Spinal cord (tissue), 10 donors: ENCODE measurements around the gene DDIT4. TPM values are rescaled to one million over a fixed set of nuclear protein-coding genes. Genes with fewer than 3 reads are reported as not detected.
A peak's percentile ranks its signal among the peaks of the same experiment; 100 is the strongest.
"Not testable (repeated sequence)": the region's sequence is repeated elsewhere in the genome, so short reads cannot be mapped to it uniquely, and the experiment has no call there.

Experiments used
- DNase-seq, 6 donors: peaks; one replicate each; pipeline versions ENCODE4 v3.0.0 to v3.0.0-alpha.2; 2013 to 2015; ENCODE audit warnings: low spot score in 6 of 6, low read depth in 4 of 6
- H3K27ac ChIP-seq: one replicate; pipeline ENCODE4 v1.5.1; 2013; ENCODE audit warnings: low read depth, low read length, control low read depth
- H3K27me3 ChIP-seq: one replicate; pipeline ENCODE4 v1.6.1; 2013; ENCODE audit warnings: low read length; ENCODE audit not compliant: control insufficient read depth, insufficient read depth
- H3K36me3 ChIP-seq: one replicate; pipeline ENCODE4 v1.6.1; 2013; ENCODE audit warnings: low read length; ENCODE audit not compliant: control insufficient read depth, insufficient read depth
- H3K4me1 ChIP-seq: one replicate; pipeline ENCODE4 v1.6.1; 2013; ENCODE audit warnings: low read length; ENCODE audit not compliant: control insufficient read depth, insufficient read depth
- H3K4me3 ChIP-seq: one replicate; pipeline ENCODE4 v1.5.1; 2013; ENCODE audit warnings: low read depth, low read length, control low read depth
- H3K9me3 ChIP-seq: one replicate; pipeline ENCODE4 v1.6.1; 2013; ENCODE audit warnings: low read length; ENCODE audit not compliant: control insufficient read depth, insufficient read depth
- WGBS: methylation state at CpG from one replicate; pipeline ENCODE4 v1.1.5; 2013; ENCODE audit warnings: missing lambda C conversion rate; ENCODE audit not compliant: insufficient coverage; 5-methylcytosine and 5-hydroxymethylcytosine counted together
- polyA plus RNA-seq, 2 donors: library from polyadenylated mRNA; unstranded; fragments of 120-200 nt; gene quantifications; one replicate each; pipeline ENCODE4 v1.2.1, GENCODE V29; 2013; ENCODE audit not compliant: insufficient read length in 2 of 2
- total RNA-seq, 2 donors: library from RNA; depleted of rRNA in 1 of 2; stranded (reverse); fragments of 120-200 nt in 1 of 2; fragments of >200 nt in 1 of 2; gene quantifications; one replicate each; pipeline versions ENCODE4 v1.2.3 to v1.2.4, GENCODE V29; 2013 to 2014
- donor health status: healthy.

Gene DDIT4
- total and polyA plus RNA-seq, 4 donors, result 98.5 to 177 (median 128) TPM

- Histone ChIP-seq H3K36me3 (no peaks in the 10 kb centered on the region), H3K4me3 (peak overlapping the region; percentile 28), H3K27me3 (no peaks in the 10 kb centered on the region), H3K9me3 (no peaks in the 10 kb centered on the region), H3K4me1 (peaks cover 43% of the 10 kb centered on the region), H3K27ac (peak overlapping the region; percentile 96)
- peak in 2 of 6 donors; percentile 80 to 84 for DNase-seq
- 11% methylated on average over 8 of the region's 10 CpGs for WGBS
These were observed 25.1 kb upstream of the DDIT4 start for GRCh38 chr10:72248468-72249151.

- not testable (repeated sequence) for H3K36me3 ChIP-seq, H3K27me3 ChIP-seq, H3K4me3 ChIP-seq, DNase-seq, H3K9me3 ChIP-seq
- H3K4me1 ChIP-seq, result peaks cover 39% of the 10 kb centered on the region
- 83% methylated on average over 5 of the region's 17 CpGs for WGBS
- H3K27ac ChIP-seq, result peak overlapping the region; percentile 96
These were observed 24.4 kb upstream of the DDIT4 start for GRCh38 chr10:72249176-72249862.

DNA sequence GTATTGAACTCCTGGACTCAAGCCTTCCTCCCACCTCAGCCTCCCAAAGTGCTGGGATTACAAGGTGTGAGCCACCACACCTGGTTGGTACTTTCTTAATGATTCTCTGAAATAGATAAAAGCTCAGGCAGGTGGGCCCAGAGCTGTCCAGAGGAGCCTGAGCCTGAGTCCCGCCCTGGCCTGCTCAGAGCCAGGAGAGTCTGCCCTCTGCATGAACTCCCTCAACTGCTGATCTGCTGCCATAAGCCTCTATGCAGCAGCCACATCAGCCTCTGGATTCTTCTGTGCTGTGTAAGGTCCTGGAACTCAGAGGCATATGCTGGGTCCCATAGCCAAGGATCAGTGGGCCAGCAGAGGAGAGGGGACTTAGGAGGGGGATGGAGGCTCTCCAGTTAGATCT, 23.1 kb upstream of the DDIT4 start:
- Histone ChIP-seq H3K27ac (no peak overlapping the region), H3K4me1 (peaks cover 42% of the 10 kb centered on the region), H3K9me3 (no peaks in the 10 kb centered on the region), H3K36me3 (no peaks in the 10 kb centered on the region), H3K27me3 (no peaks in the 10 kb centered on the region), H3K4me3 (no peak overlapping the region)
- DNase-seq, result no peak
- WGBS, result 70% methylated on average over 1 of the region's 1 CpG

GRCh38 chr10:72251635-72252034, 22.1 kb upstream of the DDIT4 start:
- no peaks in the 10 kb centered on the region for H3K9me3 ChIP-seq
- no CpG with 5 or more reads among the region's 6 CpGs for WGBS
- no peak overlapping the region for H3K4me3 ChIP-seq
- no peaks in the 10 kb centered on the region for H3K36me3 ChIP-seq
- H3K4me1 ChIP-seq, result peaks cover 40% of the 10 kb centered on the region
- no peaks in the 10 kb centered on the region for H3K27me3 ChIP-seq
- no peak for DNase-seq
- H3K27ac ChIP-seq, result no peak overlapping the region

- no peak for DNase-seq
- no peaks in the 10 kb centered on the region for H3K9me3 ChIP-seq
- H3K27ac ChIP-seq, result peak overlapping the region; percentile 1
- 59% methylated on average over 3 of the region's 3 CpGs for WGBS
- peaks cover 32% of the 10 kb centered on the region for H3K4me1 ChIP-seq
- no peaks in the 10 kb centered on the region for H3K27me3 ChIP-seq
- no peaks in the 10 kb centered on the region for H3K36me3 ChIP-seq
- H3K4me3 ChIP-seq, result no peak overlapping the region
These were observed 20.8 kb upstream of the DDIT4 start for GRCh38 chr10:72252972-72253371.

DNA sequence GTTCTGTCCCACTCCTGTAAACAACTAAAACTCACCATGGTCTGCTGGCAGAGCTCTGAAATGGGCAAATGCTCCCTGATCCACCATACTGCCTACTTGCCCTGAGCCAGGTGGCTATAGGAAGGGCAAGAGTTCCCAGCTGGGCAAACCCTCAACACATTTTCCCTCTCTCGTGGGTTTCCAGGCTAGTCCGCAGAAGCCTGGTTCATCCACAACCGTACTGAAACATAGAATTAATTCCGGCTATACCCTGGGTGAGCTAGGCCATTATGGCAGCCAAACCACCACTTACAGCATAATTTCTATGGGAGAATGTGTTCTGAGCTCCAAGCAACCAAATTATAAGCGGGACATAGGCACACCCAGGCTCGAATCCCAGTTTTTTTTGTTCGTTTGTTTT, 20.1 kb upstream of the DDIT4 start:
- Histone ChIP-seq H3K4me1 (peaks cover 26% of the 10 kb centered on the region), H3K9me3 (no peaks in the 10 kb centered on the region), H3K27me3 (no peaks in the 10 kb centered on the region), H3K36me3 (no peaks in the 10 kb centered on the region), H3K4me3 (no peak overlapping the region), H3K27ac (no peak overlapping the region)
- DNase-seq, result no peak
- 87% methylated on average over 3 of the region's 7 CpGs for WGBS

- DNase-seq, result peak in 3 of 6 donors; percentile 62 to 94 (median 94)
These were observed 18.7 kb upstream of the DDIT4 start for GRCh38 chr10:72254813-72255568.

GRCh38 chr10:72255977-72256729, 17.6 kb upstream of the DDIT4 start:
- no peak overlapping the region for H3K4me3 ChIP-seq
- no peak for DNase-seq

More at GRCh38 chr10:72254813-72255568, 18.7 kb upstream of the DDIT4 start:
- no peaks in the 10 kb centered on the region for H3K27me3 ChIP-seq
- H3K9me3 ChIP-seq, result no peaks in the 10 kb centered on the region
- peaks cover 23% of the 10 kb centered on the region for H3K4me1 ChIP-seq
- H3K27ac ChIP-seq, result peak overlapping the region; percentile 96
- peak overlapping the region; percentile 18 for H3K4me3 ChIP-seq
- no peaks in the 10 kb centered on the region for H3K36me3 ChIP-seq
- 6% methylated on average over 15 of the region's 15 CpGs for WGBS

More at GRCh38 chr10:72255977-72256729, 17.6 kb upstream of the DDIT4 start:
- H3K36me3 ChIP-seq, result no peaks in the 10 kb centered on the region
- H3K27ac ChIP-seq, result peak overlapping the region; percentile 96
- no peaks in the 10 kb centered on the region for H3K9me3 ChIP-seq
- H3K27me3 ChIP-seq, result no peaks in the 10 kb centered on the region
- H3K4me1 ChIP-seq, result peaks cover 35% of the 10 kb centered on the region
- no CpG with 5 or more reads among the region's 6 CpGs for WGBS
